ENCODE measurements around the gene SLC6A17.

Gene SLC6A17

DNA sequence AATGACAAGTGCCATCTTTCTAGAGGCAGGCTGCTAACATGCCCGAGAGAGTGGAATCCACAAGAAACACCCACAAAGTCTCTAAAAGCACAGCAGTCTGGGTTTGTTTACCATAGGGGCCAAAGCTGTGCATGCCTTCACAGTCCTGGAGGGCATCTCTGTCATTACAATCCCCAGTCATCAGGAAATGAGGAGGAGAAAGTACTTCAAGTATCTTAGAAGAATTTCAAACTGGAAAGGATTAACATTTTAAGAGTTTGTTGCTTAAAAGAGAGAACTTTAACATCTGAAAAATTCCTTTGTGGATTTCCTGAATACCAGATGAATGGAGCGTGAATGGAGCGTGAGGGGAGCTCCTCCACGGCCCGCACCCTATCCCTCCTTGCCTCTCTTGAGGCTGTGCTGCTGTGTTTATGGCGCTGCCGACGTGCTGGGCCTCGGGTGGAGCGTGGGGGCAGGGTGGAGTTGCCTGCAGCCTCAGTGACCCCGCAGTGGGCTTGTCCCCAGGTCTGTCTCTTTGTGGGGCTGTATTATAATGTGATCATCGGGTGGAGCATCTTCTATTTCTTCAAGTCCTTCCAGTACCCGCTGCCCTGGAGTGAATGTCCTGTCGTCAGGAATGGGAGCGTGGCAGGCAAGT lies 23.3 kb downstream of the SLC6A17 start:
- Mint-ChIP-seq H3K27ac (no peak overlapping the region), H3K27me3 (peaks cover 5% of the 10 kb centered on the region), H3K4me3 (no peak overlapping the region), H3K36me3 (ENCODE audit: low read depth) (no peaks in the 10 kb centered on the region), H3K4me1 (ENCODE audit: low read depth) (no peaks in the 10 kb centered on the region), H3K9me3 (no peaks in the 10 kb centered on the region)
- intact Hi-C loops (cut with micrococcal nuclease), result no loop called here

DNA sequence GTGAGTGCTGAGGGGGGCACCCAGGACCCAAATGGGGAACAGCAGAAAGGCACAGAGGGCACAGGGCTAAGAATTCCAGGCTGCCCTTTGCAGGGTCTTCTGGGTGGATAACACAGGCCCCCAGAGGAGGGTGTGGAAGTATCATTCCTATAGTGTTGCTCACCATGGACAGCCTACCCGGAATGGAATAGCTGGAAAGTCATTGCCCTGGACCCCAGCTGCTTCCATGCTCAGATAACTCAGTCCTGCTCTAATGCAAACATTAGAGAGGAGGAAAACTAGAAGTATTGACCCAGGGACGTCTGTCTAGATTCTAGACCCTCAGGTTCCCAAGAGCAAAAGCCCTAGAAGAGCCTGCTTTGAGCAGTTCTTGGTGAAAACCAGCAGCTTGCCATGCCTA lies 24.7 kb downstream of the SLC6A17 start:
- intact Hi-C loops (cut with micrococcal nuclease), result no loop called here
- Mint-ChIP-seq H3K4me1 (ENCODE audit: low read depth) (no peaks in the 10 kb centered on the region), H3K27ac (no peak overlapping the region), H3K27me3 (peaks cover 5% of the 10 kb centered on the region), H3K9me3 (no peaks in the 10 kb centered on the region), H3K4me3 (no peak overlapping the region), H3K36me3 (ENCODE audit: low read depth) (no peaks in the 10 kb centered on the region)

DNA sequence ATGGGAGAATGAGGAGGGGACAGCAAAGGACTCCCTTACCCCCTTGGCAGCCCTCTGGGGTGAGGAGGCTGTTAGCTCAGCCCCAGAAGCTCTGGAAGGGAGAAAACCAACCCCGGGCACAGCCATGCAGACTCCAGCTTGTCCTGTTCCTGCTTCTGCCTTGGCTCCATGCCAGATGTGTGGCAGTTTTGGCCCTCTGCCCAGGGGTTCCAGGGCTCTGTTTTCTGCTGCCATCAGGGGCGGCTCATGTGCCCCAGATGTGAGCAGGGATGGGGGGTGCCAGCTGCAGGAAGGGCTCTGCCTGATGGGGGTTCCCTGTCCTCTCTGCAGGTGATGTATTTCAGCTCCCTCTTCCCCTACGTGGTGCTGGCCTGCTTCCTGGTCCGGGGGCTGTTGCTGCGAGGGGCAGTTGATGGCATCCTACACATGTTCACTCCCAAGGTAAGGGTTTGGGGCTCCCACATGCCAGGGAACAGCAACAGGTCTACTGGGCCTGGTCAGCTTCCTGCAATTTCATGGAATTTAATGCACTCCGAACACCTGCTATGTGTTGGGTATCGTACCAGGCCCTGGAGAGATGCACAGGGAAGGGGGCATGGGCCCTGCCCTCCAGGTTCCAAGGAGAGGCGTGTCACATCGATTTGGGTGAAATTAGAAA lies 26.1 kb downstream of the SLC6A17 start:
- Mint-ChIP-seq H3K27ac (no peak overlapping the region), H3K27me3 (peaks cover 5% of the 10 kb centered on the region), H3K36me3 (ENCODE audit: low read depth) (no peaks in the 10 kb centered on the region), H3K4me3 (no peak overlapping the region), H3K4me1 (ENCODE audit: low read depth) (no peaks in the 10 kb centered on the region), H3K9me3 (no peaks in the 10 kb centered on the region)
- intact Hi-C loops (cut with micrococcal nuclease), result no loop called here

DNA sequence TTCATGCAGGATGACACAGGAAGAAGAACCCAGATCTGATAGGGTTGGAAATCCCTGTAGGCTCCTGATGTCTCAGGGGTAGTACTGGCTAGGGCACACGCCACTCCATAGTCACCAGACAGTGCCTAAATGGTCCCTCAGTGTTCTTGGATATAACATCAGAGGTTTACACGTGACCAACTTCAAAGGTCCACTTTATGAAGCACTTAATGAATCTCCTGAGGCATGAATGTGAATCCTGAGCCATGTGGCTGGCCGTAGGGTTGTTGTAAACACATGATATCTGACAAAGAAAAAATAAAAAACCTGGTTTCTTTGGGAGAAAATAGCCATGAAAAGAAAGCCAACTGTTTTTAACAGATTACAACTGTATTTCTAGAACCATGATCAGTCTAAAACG lies 27.5 kb downstream of the SLC6A17 start:
- Mint-ChIP-seq H3K36me3 (ENCODE audit: low read depth) (no peaks in the 10 kb centered on the region), H3K4me3 (no peak overlapping the region), H3K27me3 (peaks cover 3% of the 10 kb centered on the region), H3K27ac (no peak overlapping the region), H3K9me3 (no peaks in the 10 kb centered on the region), H3K4me1 (ENCODE audit: low read depth) (no peaks in the 10 kb centered on the region)
- intact Hi-C loops (cut with micrococcal nuclease), result no loop called here

DNA sequence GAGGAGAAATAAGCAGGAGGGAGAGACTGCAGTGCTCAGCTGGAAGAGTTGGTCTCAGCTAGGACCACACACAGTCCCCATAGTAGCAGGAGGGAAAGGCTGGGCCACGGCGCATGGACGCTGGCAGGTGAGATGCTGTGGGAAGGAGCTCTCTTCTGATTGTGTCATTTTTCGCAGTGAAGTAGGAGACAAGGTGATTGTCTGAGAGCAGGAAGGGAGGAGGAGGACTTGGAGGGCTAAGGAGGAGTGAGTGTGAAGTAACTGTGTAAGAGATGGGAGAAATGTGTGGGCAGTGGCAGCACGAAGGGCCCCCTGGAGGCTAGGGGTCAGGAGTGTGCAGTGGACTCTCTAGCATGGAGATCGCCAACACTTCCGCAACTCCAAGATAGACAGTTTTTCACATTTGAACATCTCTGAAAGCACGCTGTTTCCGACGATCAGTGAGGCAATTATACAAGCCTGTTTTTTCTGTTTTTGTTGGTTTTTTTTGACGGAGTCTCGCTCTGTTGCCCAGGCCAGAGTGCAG lies 33.4 kb downstream of the SLC6A17 start:
- Mint-ChIP-seq H3K4me1 (ENCODE audit: low read depth) (peaks cover 6% of the 10 kb centered on the region), H3K27me3 (peaks cover 19% of the 10 kb centered on the region), H3K36me3 (ENCODE audit: low read depth) (no peaks in the 10 kb centered on the region), H3K9me3 (no peaks in the 10 kb centered on the region), H3K4me3 (no peak overlapping the region), H3K27ac (no peak overlapping the region)
- intact Hi-C loops (cut with micrococcal nuclease), result no loop called here

DNA sequence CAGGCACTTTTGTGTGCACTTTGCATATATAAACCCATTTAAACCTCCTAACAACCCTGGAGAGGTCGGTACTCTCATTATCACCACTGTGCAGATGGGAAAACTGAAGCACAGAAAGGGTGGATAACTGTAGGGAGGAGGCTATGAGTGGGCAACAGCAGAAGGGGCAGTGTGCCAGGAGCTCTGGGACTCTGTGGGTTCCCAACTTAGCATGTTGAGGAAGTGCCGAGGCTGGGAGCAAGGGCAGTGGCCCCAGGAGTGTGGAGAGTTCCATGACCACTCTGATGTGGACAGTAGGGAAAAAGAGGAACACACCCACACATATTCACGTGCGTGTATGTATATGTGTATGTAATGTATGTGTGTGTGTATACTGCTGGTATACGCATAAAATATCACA lies 34.2 kb downstream of the SLC6A17 start:
- H3K4me3 Mint-ChIP-seq, result no peak overlapping the region
- intact Hi-C loops (cut with micrococcal nuclease), result no loop called here
- peaks cover 24% of the 10 kb centered on the region for H3K27me3 Mint-ChIP-seq
- H3K9me3 Mint-ChIP-seq, result no peaks in the 10 kb centered on the region
- peaks cover 6% of the 10 kb centered on the region for H3K4me1 Mint-ChIP-seq (ENCODE audit: low read depth)
- no peak overlapping the region for H3K27ac Mint-ChIP-seq
- H3K36me3 Mint-ChIP-seq (ENCODE audit: low read depth), result no peaks in the 10 kb centered on the region

DNA sequence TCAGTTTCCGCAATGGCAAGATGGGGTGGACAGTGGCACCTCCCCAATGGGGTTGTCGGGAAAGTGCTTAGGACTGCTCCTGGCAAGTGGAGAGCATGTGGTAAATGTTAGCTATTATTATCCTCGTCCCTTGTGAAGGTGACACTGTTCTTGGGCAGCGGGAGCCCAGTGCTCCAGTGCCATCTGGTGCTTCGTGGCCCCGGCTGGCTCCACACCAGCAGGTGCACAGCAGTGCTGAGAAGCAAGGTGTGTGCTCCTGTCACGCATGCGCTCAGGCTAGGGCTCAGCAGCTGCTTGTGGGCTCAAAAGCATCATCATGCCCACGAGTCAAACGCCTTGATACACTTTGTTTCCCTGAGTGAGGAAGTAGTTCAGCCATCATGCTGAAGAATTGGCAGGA lies 34.9 kb downstream of the SLC6A17 start:
- no peak overlapping the region for H3K27ac Mint-ChIP-seq
- no peaks in the 10 kb centered on the region for H3K36me3 Mint-ChIP-seq (ENCODE audit: low read depth)

DNA sequence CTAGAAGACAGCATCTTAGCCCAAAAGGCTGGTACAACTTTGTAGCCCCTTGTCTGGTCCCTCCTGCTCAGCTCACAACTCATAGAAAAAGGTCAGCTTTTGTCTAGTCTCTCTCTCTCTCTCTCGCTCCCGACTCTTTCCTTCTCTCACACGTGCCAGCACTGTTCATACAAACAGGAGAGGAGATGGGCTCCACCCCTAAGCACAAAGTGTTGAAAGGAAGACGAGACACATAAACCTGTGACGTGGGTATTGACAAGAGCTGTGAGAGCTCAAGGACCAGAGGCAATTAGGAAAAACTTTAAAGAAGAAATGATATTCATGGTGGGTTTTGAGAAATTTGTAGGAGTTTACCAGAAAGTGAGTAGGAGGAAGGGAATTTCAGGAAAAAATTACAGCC lies 36.3 kb downstream of the SLC6A17 start:
- Mint-ChIP-seq H3K36me3 (ENCODE audit: low read depth) (no peaks in the 10 kb centered on the region), H3K4me3 (no peak overlapping the region), H3K4me1 (ENCODE audit: low read depth) (peaks cover 6% of the 10 kb centered on the region), H3K27ac (no peak overlapping the region), H3K27me3 (peaks cover 28% of the 10 kb centered on the region), H3K9me3 (no peaks in the 10 kb centered on the region)
- intact Hi-C loops (cut with micrococcal nuclease), result no loop called here

More for the DNA sequence above, 34.9 kb downstream of the SLC6A17 start:
- Mint-ChIP-seq H3K4me1 (ENCODE audit: low read depth) (peaks cover 6% of the 10 kb centered on the region), H3K4me3 (no peak overlapping the region), H3K9me3 (no peaks in the 10 kb centered on the region), H3K27me3 (peaks cover 28% of the 10 kb centered on the region)
- intact Hi-C loops (cut with micrococcal nuclease), result no loop called here

DNA sequence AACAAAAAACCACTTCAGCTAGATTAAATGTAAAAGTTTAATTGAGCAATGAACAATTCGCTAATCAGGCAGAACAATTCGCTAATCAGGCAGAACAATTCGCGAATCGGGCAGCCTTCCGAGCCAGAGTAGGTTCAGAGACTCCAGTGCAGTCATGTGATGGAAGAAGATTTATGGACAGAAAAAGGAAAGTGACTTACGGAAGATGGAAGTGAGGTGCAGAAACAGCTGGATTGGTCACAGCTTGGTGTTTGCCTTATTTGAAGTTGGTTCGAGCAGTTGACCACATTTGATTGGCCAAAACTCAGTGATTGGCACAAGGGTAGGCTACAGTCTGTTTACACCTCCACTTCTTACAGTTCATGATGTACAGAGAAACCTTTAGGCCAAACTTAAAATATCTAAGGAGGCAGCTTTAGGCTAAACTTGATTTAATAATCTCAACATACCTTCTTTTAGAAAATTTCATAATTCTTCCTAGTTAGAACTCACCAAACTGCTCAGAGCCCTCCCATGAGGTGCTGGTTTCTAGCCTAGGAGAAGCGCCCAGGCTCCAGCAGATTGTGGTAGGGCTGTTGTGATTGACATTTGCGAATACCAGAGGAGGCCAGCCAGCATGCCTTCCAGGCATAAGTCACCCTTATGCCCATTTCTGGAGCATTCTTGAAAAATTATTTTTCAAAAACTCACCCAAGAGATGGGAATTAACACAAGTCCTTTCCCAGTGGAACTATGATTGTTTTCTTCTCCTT lies 37.0 kb downstream of the SLC6A17 start:
- intact Hi-C loops (cut with micrococcal nuclease), result no loop called here
- peaks cover 30% of the 10 kb centered on the region for H3K27me3 Mint-ChIP-seq
- no peak overlapping the region for H3K27ac Mint-ChIP-seq

DNA sequence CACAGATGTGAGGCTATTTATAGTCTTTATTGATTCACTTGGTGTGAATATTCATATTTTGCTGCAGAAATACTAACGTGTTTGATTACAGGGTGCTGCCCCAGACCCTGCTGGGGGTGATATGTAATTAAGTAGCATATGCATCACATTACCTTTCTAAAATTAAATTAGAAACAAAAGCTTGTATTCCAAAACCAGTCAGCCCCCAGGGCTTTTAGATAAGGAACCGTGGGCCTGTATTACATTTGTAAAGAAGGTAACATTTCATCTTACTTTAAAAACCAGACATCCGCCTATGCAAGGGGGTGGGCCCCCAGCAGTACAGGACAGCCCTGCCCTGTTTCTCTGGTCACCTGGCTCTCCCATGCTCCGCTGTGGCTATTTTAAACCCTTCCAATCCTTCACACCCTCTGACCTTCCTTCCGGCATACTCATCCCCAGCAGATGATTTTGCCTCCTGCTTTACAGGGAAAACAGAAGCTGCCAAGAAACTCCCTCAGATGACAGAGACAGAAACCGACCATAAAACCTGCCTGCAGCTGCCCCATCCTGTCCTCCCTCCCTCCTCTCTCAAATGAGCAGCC lies 37.8 kb downstream of the SLC6A17 start:
- intact Hi-C loops (cut with micrococcal nuclease), result no loop called here
- Mint-ChIP-seq H3K27me3 (peaks cover 30% of the 10 kb centered on the region), H3K27ac (no peak overlapping the region), H3K4me3 (no peak overlapping the region), H3K9me3 (no peaks in the 10 kb centered on the region), H3K4me1 (ENCODE audit: low read depth) (peaks cover 6% of the 10 kb centered on the region), H3K36me3 (ENCODE audit: low read depth) (no peaks in the 10 kb centered on the region)

More for the DNA sequence above, 37.0 kb downstream of the SLC6A17 start:
- peaks cover 6% of the 10 kb centered on the region for H3K4me1 Mint-ChIP-seq (ENCODE audit: low read depth)
- no peaks in the 10 kb centered on the region for H3K9me3 Mint-ChIP-seq
- no peaks in the 10 kb centered on the region for H3K36me3 Mint-ChIP-seq (ENCODE audit: low read depth)
- H3K4me3 Mint-ChIP-seq, result no peak overlapping the region

DNA sequence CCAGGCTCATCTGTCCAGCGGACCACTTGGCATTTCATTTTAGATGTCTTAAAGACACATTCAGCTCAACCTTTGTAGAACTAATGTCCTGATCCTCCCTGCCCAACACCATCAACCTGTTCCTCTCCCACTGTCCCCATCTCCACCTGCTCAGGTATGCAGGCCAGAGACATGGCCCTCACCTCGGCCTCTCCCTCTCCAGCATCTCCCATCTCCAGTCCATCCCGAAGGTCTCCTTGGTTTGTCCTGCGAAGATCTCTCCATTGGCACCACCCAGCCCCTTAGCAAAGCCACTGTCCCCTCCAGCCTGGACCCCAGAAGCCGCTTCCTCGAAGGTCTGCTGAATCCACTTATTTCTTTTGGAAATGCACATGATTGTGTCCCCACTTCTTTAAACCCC lies 38.9 kb downstream of the SLC6A17 start:
- no peaks in the 10 kb centered on the region for H3K36me3 Mint-ChIP-seq (ENCODE audit: low read depth)
- H3K27ac Mint-ChIP-seq, result no peak overlapping the region
- H3K4me3 Mint-ChIP-seq, result no peak overlapping the region
- H3K4me1 Mint-ChIP-seq (ENCODE audit: low read depth), result peaks cover 6% of the 10 kb centered on the region
- H3K27me3 Mint-ChIP-seq, result peaks cover 30% of the 10 kb centered on the region
- intact Hi-C loops (cut with micrococcal nuclease), result no loop called here
- no peaks in the 10 kb centered on the region for H3K9me3 Mint-ChIP-seq

DNA sequence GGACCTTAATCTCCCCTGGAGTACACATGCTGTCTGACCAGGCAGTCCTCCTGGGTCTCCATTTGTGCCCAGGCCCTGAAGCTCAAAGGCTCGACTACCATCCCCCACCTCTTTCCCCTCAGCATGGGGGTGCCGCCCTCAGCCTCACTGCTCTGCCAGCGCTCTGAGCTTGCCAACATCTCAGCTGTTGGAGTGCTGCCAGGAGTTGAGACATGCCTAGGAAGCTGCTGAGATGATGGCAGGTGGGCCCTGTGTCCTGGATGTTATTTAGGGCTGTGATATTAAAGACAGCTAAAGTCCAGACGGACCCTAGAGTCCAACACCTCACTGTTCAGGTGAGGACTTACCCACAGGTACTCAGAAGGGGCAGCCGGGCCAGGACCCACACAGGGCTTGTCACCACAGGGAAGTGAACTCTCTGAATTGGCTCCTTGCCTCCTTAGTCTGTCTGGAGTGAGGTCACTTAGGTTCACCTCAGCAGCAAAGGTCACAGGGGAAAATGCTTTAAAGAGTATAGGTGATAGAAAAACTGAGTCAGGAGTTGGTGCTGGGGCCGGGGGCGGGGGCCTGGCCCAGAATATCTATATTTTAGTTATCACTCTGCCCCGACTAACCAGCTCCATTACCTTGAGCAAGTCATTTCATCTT lies 40.1 kb downstream of the SLC6A17 start:
- no peaks in the 10 kb centered on the region for H3K4me1 Mint-ChIP-seq (ENCODE audit: low read depth)
- H3K27ac Mint-ChIP-seq, result no peak overlapping the region
- no peak overlapping the region for H3K4me3 Mint-ChIP-seq
- no peaks in the 10 kb centered on the region for H3K36me3 Mint-ChIP-seq (ENCODE audit: low read depth)
- intact Hi-C loops (cut with micrococcal nuclease), result no loop called here
- peaks cover 22% of the 10 kb centered on the region for H3K27me3 Mint-ChIP-seq
- no peaks in the 10 kb centered on the region for H3K9me3 Mint-ChIP-seq

DNA sequence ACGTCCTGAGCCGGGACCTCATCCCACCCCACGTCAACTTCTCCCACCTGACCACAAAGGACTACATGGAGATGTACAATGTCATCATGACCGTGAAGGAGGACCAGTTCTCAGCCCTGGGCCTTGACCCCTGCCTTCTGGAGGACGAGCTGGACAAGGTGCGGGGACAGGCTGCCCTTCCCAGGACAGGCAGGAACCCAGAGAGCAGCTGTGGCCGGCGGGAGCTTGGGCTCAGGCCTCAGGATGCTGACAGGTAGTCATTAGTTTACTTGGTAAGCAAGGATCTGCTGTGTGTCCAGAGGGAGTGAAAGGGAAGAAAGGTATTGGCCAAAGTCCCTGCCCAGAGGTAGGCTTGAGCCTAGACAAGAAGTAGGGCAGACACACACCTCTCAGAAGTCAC lies 42.2 kb downstream of the SLC6A17 start:
- H3K27me3 Mint-ChIP-seq, result peaks cover 15% of the 10 kb centered on the region

More for the DNA sequence above, 42.2 kb downstream of the SLC6A17 start:
- intact Hi-C loops (cut with micrococcal nuclease), result no loop called here
- no peak overlapping the region for H3K4me3 Mint-ChIP-seq
- no peaks in the 10 kb centered on the region for H3K4me1 Mint-ChIP-seq (ENCODE audit: low read depth)
- H3K36me3 Mint-ChIP-seq (ENCODE audit: low read depth), result no peaks in the 10 kb centered on the region
- H3K9me3 Mint-ChIP-seq, result no peaks in the 10 kb centered on the region
- no peak overlapping the region for H3K27ac Mint-ChIP-seq
